ENCODE data around the gene SP5.

Gene SP5

GRCh38 chr2:170717991-170718589 lies 3.0 kb downstream of the SP5 start:
- TF ChIP-seq CTCF (IDR thresholded peaks at IDR 0.05): no peak

GRCh38 chr2:170719810-170720209 lies 4.7 kb downstream of the SP5 start:
- TF ChIP-seq CTCF (IDR thresholded peaks at IDR 0.05): no peak

- TF ChIP-seq CTCF (IDR thresholded peaks at IDR 0.05): no peak
These were observed 6.5 kb downstream of the SP5 start for GRCh38 chr2:170721678-170722077.

- TF ChIP-seq CTCF (IDR thresholded peaks at IDR 0.05): no peak
These were observed 7.2 kb downstream of the SP5 start for GRCh38 chr2:170722301-170722700.

GRCh38 chr2:170723446-170723958 lies 8.4 kb downstream of the SP5 start:
- no peak for TF ChIP-seq CTCF (IDR thresholded peaks at IDR 0.05)

GRCh38 chr2:170733798-170734600 lies 18.9 kb downstream of the SP5 start:
- no peak for TF ChIP-seq CTCF (IDR thresholded peaks at IDR 0.05)

- TF ChIP-seq CTCF (IDR thresholded peaks at IDR 0.05): peak; percentile 17; the same call in 1 of the 2 replicates
These were observed 21.5 kb downstream of the SP5 start for GRCh38 chr2:170736628-170737027.

Data from LNCAP (cell line).